Fibroblast of upper back skin (primary cell): ENCODE measurements around the gene PYGO2.
A peak's percentile ranks its signal among the peaks of the same experiment; 100 is the strongest.

Experiments used
- DNase-seq: peaks from one replicate; pipeline ENCODE4 v3.0.0-alpha.2; 2013

Gene PYGO2

GRCh38 chr1:154959426-154959780 lies 2.2 kb downstream of the PYGO2 start:
- no peak for DNase-seq

DNA sequence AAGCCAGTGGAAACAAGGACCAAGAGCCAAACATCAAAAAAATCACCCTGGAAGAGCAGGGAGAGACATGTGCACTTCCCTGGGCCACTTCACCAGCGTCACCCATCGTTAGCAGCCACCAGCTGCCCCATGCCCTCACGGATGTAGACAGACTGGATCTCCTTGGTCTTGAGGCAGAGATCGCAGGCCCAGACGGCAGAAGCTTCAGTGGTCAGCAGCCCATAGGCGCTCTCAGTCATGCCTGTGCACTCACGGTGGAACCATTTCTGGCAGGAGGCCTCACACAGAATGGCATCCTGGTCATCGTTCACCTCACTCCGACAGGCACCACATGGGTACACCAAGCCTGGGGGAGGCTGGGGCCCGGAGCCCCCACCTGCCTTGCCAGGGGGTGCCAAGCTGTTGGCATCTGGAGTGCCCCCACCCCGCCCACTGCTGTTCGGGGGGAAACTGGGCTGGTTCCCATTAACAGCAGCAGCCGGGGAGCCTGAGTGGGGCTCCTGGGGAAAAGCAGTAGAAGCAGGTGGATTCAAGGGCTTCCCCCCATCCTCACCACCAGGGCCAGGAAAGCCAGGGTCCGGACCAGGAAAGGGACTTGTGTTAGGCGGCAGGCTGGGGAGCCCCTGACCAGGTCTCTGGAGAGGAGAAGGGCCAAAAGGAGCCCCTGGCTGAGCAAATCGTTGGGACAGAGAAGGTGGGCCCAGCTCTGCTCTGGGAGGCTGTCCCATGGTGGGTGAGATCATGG lies 2.7 kb downstream of the PYGO2 start:
- no peak for DNase-seq

GRCh38 chr1:154958036-154958435 lies 3.5 kb downstream of the PYGO2 start:
- no peak for DNase-seq

DNA sequence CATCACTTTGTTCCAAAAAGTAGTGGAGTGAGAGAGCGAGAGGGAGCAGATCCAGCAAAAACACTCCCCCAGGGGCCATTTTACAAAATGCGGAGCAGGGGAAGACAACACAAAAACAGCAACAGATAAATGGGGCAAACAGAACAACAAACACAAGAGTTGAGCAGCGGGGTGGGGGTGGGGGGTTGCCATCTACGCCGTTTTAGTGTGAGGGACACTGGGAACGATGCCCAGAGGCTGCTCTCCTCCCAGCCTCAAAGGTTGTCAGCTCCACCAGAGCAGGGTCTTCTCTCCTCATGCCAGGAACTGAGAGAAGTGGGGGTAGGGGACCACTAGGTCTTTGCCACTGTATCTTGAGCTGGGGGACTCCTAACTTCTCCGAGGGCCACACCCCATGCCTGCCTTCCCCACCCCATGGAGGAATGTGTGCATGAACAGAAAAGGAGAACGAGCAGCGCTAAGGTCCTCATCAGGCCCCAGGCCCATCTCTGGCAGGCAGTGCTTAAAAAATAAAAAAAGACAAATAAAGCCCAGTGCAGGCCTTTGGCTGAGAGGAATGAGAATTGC lies 4.4 kb downstream of the PYGO2 start:
- DNase-seq: no peak

DNA sequence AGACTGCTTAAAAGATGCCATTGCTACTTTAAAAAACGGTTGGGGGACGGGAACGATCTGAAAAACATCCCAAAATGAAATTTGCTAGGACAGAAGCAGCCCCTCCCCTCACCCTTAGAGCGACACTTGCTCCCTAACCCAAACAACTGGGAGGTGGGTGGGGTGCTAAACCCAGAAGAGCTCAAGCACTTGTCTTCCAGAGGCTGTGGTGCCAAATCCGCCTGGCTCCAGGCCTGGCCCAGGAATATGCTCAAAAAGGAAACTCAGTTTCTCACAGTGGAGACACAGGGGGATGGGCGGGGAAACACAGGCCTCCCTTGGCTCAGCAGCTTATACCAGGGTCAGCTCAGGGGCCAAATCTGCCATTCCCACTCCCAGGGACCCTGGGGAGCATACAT lies 5.0 kb downstream of the PYGO2 start:
- no peak for DNase-seq

DNA sequence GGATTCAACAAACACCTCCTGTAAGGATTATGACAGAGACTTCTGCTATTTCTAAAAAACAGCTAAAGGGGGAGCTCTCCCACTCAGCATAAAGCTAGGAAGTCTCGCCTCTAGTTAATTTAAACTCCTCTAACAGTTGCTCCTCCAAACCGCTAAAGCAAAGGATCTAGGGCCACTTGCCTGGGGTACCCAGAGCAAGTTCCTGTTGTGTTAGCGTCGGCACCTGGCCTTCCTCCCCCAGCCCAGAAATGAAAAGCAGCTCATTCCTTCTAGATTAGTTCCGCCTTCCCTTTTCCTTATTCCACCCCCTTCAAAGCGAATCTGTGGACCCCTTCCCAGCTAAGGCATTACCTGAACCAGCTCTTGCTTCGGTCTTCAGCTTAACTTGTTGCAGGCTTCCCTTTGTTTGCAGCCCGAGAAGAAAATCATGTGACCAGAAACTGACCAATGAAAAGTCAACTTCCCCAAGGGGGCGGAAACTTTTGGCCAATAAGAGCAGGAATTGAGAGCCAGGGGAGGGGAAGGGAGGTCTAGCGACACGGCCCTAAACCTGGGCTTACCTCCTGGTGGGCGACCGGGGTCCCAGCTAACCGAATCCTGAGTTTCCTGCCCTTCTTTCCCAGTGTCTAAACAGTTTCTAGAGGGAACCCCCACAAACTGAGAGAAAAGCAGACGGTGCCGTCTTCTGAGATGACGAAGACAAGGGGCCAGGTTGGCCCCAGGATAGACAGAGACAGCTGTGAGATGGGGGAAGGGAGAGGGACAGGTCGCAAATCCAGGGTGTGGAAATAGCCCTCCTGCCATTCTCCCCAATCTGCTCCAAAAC lies 5.7 kb downstream of the PYGO2 start, which contains the start of gene PBXIP1:
Gene PBXIP1, minus strand, starts transcription at position 382 of the 826 bp plus-strand sequence. CDS start 2,378 bp downstream, outside the sequence.
- DNase-seq: peak; percentile 91

GRCh38 chr1:154955039-154955717 lies 6.4 kb downstream of the PYGO2 start:
- no peak for DNase-seq

DNA sequence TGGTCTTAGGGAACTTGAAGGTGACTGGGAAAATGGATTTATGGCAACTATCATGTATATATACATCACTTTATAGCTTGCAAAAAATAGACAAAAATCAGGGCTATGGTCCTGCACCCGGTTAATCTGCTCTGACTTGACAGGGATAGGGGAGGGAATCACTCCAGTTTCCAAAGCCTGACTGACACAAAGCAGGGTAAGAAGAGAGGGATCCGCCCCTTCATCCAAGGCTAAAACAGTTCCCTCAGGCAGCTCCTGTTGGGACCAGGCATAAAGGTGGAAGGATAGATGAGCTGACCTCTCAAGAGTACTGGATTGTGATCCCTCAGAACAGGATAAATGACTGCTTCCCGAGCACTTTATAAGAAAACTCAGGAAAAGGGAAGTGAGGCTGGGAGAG lies 7.0 kb downstream of the PYGO2 start:
- DNase-seq: no peak

- DNase-seq: no peak
Observed at GRCh38 chr1:154953611-154954038, 8.0 kb downstream of the PYGO2 start.

- no peak for DNase-seq
Observed at GRCh38 chr1:154952664-154953063, 8.9 kb downstream of the PYGO2 start.

- DNase-seq: no peak
Observed at GRCh38 chr1:154951901-154952657, 9.5 kb downstream of the PYGO2 start.

DNA sequence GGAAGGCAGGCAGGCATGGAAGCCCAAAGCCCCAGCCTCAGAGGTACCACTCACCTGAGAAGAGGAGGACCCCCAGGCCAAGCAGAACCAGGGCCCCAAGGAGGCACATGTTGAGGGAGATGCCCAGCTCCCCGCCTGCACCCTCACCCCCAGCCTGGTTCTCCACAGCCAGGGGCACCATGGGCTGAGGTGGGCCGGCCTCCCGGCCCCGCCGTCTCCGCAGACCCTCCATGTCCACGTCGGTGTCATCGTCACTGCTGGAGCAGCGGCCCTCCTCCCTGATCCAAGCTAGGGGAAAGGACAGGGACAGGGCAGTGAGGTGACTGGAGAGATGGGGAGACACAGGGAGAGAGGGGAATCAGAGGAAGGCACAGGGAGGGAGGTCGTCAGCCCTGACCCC lies 13.5 kb downstream of the PYGO2 start:
- no peak for DNase-seq

DNA sequence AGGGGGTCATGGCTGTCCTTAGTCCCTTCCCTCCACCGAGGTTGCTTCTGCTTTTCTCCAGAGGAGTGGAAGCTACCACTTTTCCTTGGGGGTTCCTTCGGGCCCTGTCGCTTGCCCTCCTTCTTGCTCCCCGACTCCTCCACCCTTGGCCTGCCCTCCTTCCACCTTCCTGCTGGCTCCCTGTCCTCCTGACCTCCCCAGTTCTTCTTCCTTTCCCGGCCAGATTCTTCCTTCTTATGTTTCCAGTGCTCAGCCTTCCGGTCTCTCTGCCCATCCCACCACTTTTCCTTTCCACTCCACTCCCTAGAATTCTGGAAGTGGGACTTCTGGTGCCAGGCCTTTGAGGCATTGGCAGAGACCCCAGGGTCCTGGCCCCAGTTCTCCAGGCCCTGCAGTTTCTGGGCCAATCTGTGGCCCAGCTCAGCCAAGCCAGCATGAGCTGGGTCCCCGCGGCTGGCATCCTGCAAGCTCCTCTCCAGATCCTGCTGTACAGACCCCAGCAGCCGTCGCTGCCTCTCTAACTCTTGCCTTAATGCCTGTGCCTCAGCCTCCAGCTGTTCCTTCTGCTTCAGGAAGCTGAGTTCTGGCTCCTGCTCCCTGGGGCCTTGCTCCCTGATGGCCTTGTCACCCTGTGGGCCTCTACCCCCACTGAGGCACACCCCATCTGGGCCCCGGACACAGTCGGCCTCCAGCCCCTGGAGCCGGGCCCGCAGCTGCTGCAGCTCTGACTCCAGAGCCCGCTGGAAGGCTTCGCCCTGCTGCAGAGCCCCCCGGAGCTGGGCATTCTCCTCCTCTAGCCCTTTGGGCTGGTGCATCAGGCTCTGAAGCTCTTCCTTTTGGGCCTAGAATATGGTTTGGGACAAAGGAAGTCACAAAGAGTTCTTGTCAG lies 15.4 kb downstream of the PYGO2 start:
- no peak for DNase-seq

DNA sequence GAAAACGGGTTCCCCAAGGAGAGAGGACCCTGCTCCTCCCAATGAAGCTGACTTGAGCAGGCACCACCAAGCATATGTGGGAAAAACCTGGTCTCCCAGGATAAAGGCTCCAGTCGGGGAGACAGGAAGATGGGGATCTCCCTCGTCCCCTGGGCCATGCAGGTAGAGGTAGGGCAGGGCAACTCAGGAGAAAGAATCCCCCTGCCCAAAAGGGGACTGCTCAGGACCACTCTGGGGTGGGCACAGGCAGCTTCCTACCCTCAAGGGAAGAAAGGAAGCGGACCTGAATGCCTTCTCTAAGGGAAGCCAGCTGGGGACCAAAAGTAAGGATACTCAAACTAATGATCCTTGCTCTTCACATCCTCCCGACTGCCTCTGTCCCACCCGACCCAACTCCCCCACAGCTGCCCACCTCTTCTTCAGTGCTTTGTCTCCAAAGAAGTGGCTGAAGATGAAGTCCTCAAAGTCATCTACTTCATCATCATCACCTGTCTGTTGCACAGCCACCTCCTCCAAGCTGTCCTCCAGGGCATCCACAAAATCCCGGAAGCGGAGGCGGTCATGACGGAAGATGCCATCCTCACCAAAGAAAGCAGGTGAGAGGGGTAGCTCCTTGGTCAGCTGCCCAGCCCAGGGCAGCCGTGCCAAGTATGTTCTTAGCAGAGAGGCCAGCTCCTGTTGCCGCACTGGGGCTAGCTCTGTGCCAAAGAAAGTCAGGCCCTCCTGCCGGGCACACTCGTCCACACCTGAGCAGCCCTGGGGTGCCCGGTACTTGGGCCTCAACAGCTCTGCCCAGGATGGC lies 16.2 kb downstream of the PYGO2 start:
- no peak for DNase-seq

DNA sequence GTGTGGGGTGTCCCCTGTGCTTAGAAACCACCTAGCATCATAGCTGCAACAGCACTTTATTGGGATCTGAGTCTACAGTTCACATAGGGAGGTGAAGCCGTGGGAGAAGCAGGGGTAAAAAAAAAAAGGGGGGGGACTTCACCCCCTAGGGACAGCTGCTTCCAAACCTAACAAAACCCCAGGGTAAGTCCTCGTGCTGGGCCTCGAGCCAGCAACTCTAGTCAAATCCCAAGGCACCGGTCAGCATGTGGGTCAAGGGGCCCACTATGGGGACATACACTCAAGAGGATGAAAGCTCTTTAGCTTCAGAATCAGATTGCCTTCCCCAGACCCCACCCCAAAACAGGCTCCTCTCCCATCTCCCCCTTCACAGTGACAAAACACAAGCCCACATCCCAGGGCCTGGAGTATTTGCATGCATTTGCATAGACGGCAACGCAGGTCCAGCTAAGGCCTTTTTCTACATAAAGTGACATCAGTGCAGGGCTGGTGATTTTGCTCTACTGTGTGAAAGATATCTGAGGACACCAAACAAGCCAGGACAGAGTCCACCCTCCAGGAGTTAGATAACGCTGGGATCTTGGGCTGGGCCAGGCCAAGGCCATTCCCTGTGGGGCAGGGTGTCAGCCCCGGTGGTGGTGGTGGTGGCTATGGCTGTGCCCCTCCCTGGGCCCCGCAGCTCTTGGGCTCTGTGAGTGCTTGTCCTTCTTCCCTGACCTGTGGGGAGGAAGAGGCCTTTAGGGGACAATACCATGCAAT lies 17.0 kb downstream of the PYGO2 start:
- no peak for DNase-seq

DNA sequence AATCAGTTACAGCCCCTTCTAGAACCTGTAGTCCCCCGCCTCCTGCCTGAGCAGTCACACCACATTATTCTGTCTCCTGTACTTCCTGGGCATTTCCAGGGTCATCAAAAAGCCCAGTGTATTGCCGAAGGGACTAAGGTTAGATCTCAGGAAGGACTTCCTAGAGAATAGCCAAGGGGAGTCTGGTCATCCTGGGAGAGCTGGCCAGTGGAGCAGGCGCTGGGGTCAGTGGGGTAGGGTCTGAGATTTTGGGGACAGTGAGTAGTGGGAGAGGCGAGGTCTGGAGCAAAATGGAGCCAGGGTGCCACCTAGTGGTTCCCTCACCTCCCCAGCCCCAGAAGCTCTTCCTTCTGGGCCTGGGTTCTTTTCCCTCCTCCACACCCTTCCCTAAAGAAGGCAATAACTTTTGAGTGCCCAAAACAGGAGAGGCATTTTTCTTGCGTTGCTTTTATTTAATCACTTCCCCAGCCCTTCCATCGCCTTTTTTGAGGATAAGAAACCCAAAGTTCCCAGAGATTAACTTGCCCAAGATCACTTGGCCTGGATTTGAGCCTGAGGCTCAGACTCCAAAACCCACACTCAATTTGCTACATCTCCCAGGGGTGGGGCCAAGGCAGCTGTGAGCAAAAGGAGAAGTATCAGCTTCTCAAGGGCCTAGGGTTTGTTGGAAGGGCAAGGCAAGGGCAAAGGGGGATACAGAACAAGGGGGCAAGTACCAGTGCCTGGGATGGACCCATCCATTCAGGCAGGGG lies 17.8 kb downstream of the PYGO2 start:
- peak; percentile 13 for DNase-seq

GRCh38 chr1:154941333-154942013 lies 20.1 kb downstream of the PYGO2 start:
- DNase-seq: no peak

DNA sequence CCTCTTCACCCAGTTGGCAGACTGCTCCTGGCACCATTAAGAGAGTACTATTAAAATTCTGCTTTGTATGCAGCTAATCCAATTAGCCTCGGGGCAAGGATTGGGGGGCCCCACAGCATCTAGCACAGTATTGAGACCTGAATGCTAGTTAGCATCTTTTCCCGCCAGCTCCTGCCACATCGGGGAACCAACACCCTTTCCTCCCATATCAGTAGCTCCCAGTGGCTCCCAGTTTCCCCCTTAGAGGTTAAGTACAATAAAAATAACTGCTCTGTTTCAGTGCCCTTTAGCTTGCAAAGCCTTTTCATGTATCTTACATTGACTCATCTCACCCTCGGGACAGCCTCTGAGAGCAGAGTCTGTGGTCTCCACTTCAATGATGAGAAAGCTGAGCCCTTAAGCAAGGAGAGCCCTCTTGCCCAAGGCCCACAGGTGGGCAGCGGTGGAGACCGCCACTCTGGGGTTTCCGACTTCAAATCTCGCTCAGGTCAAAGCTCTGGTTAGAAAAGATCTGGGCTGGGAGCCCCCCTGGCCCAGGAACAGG lies 20.9 kb downstream of the PYGO2 start:
- no peak for DNase-seq
